Endothelial cell of umbilical vein (primary cell): Measurements from ENCODE around the gene VWA8. TPM values are rescaled to one million over a fixed set of nuclear protein-coding genes. Genes with fewer than 3 reads are reported as not detected.
A peak's percentile ranks its signal among the peaks of the same experiment; 100 is the strongest.

Experiments
- BruUV-seq: library from RNA; stranded (reverse); fragments of 400-500 nt; replicated peaks from 2 replicates; lab custom pipeline; 2021; lab: Mats Ljungman, UMichigan
- CTCF ChIA-PET: fragments of 300-600, 350-600 bp; sonication (Branson Sonifier 250); formaldehyde crosslinking; loops from one replicate; lab custom pipeline; 2021; ENCODE audit warnings: antibody characterized with exemption, inconsistent platforms; lab: Charles Lee
- POLR2A ChIA-PET: fragments of 300-600, 350-600 bp; sonication (Branson Sonifier 250); formaldehyde crosslinking; loops from one replicate; lab custom pipeline; 2021; ENCODE audit warnings: antibody characterized with exemption, inconsistent platforms; lab: Charles Lee
- DNase-seq: peaks from one replicate; pipeline ENCODE4 v3.0.0-alpha.2; 2011; ENCODE audit warnings: low read depth, low spot score
- FAIRE-seq: peaks from 2 replicates; lab custom pipeline; 2011; peaks lifted over from hg19 to GRCh38; lab: Jason Lieb, UNC
- H2AFZ ChIP-seq: 2 replicates; pipeline ENCODE4 v1.6.0; 2012; ENCODE audit warnings: low read depth, low read length, control low read depth, inconsistent platforms
- H3K27ac ChIP-seq: 2 replicates; pipeline ENCODE4 v1.5.1; 2011; ENCODE audit warnings: low read depth, mild to moderate bottlenecking, control low read depth, low read length, moderate library complexity; ENCODE audit not compliant: insufficient read depth
- H3K27me3 ChIP-seq, 2 experiments: 2 replicates each; pipeline versions ENCODE4 v1.6.0 to v1.6.1; 2011; ENCODE audit warnings: low read length in 2 of 2, mixed read lengths in 1 of 2; ENCODE audit not compliant: control insufficient read depth in 2 of 2, insufficient read depth in 2 of 2
- H3K36me3 ChIP-seq, 2 experiments: 2 replicates in 1 of 2; 3 replicates in 1 of 2; pipeline ENCODE4 v1.5.1; 2011; ENCODE audit warnings: low read length in 2 of 2, mild to moderate bottlenecking in 1 of 2, moderate library complexity in 1 of 2; ENCODE audit not compliant: control insufficient read depth in 2 of 2, insufficient read depth in 2 of 2; ENCODE audit errors: extremely low read depth in 1 of 2
- H3K4me1 ChIP-seq: 3 replicates; pipeline ENCODE4 v1.5.1; 2011; ENCODE audit warnings: mild to moderate bottlenecking, low read length; ENCODE audit not compliant: control insufficient read depth, insufficient read depth; ENCODE audit errors: extremely low read depth
- H3K4me2 ChIP-seq: 2 replicates; pipeline ENCODE4 v1.6.1; 2011; ENCODE audit warnings: low read length, control low read depth, mixed read lengths; ENCODE audit not compliant: insufficient read depth
- H3K4me3 ChIP-seq, 3 experiments: fragments of 200-600 bp in 1 of 3; sonication (generic), shearing (Covaris generic) in 1 of 3; replicated peaks in 1 of 3; 2 replicates each; pipeline ENCODE4 v1.5.1; 2011 to 2016; ENCODE audit warnings: control low read depth in 3 of 3, low read length in 3 of 3, mild to moderate bottlenecking in 2 of 3, inconsistent platforms in 1 of 3, low read depth in 1 of 3, moderate library complexity in 1 of 3; ENCODE audit not compliant: insufficient read depth in 1 of 3
- H3K79me2 ChIP-seq: 2 replicates; pipeline ENCODE4 v1.6.0; 2012; ENCODE audit warnings: low read length, inconsistent platforms; ENCODE audit not compliant: control insufficient read depth, insufficient read depth
- H3K9ac ChIP-seq: replicated peaks from 2 replicates; pipeline ENCODE3; 2011; ENCODE audit warnings: low read length, control low read depth; ENCODE audit not compliant: insufficient read depth; ENCODE audit errors: extremely low read depth
- H3K9me1 ChIP-seq: replicated peaks from 3 replicates; pipeline ENCODE4 v1.6.0; 2011; ENCODE audit warnings: mild to moderate bottlenecking, low read length; ENCODE audit not compliant: control insufficient read depth, insufficient read depth; ENCODE audit errors: extremely low read depth
- H3K9me3 ChIP-seq: replicated peaks from 2 replicates; pipeline ENCODE4 v1.5.1; 2012; ENCODE audit warnings: low read length, inconsistent platforms; ENCODE audit not compliant: control insufficient read depth, insufficient read depth
- H4K20me1 ChIP-seq: replicated peaks from 2 replicates; pipeline ENCODE3; 2011; ENCODE audit warnings: mild to moderate bottlenecking, low read length; ENCODE audit not compliant: control insufficient read depth, insufficient read depth; ENCODE audit errors: extremely low read depth
- EZH2 ChIP-seq: IDR thresholded peaks from 2 replicates; pipeline ENCODE4 v1.6.1; 2012; ENCODE audit warnings: borderline replicate concordance, low read depth, mild to moderate bottlenecking, moderate library complexity, low read length, inconsistent platforms; ENCODE audit not compliant: severe bottlenecking
- FOS ChIP-seq: IDR thresholded peaks from 2 replicates; pipeline ENCODE4 v1.6.1; 2011; ENCODE audit warnings: mild to moderate bottlenecking, low read length, moderate library complexity, borderline replicate concordance; ENCODE audit not compliant: insufficient read depth
- GATA2 ChIP-seq: IDR thresholded peaks from 2 replicates; pipeline ENCODE4 v1.7.0; 2011; ENCODE audit warnings: low read depth, mild to moderate bottlenecking, moderate library complexity, mixed read lengths, low read length; ENCODE audit not compliant: insufficient read length, insufficient read depth
- JUN ChIP-seq: IDR thresholded peaks from 2 replicates; pipeline ENCODE4 v1.6.1; 2011; ENCODE audit warnings: borderline replicate concordance, low read depth; ENCODE audit not compliant: insufficient read length, insufficient read depth
- MYC ChIP-seq: IDR thresholded peaks from one replicate; pipeline ENCODE4 v1.6.1; 2011; ENCODE audit warnings: mild to moderate bottlenecking, low read depth, low read length
- POLR2A ChIP-seq: IDR thresholded peaks from 2 replicates; pipeline ENCODE4 v1.6.1; 2012; ENCODE audit warnings: low read depth, mild to moderate bottlenecking, control low read depth, low read length
- POLR2AphosphoS5 ChIP-seq: IDR thresholded peaks from 2 replicates; pipeline ENCODE4 v1.6.1; 2012; ENCODE audit warnings: low read depth, mild to moderate bottlenecking, control low read depth, low read length, moderate library complexity; ENCODE audit not compliant: insufficient read depth
- dilution Hi-C: fragments of 300-500 bp; cut with MboI; formaldehyde crosslinking; loops from one replicate; pipeline ENCODE4 v1.15.0; 2019; ENCODE audit warnings: low sequenced_read_pairs; ENCODE audit not compliant: extremely low pct_ligation_motif_present
- intact Hi-C: fragments of 100-400 bp; cut with micrococcal nuclease; formaldehyde crosslinking; loops from one replicate; pipeline ENCODE4 v1.10.0; 2022
- polyA plus RNA-seq, 4 experiments: library from polyadenylated mRNA; depleted of rRNA in 3 of 4; stranded (reverse) in 3 of 4; unstranded in 1 of 4; fragments of >200 nt; gene quantifications; 2 replicates each; pipeline versions ENCODE4 v1.2.1 to v1.2.3, GENCODE V29; 2011 to 2012; ENCODE audit warnings: missing spikeins in 1 of 4
- total RNA-seq: library from RNA; stranded (reverse); gene quantifications from 2 replicates; pipeline ENCODE4 v1.2.3, GENCODE V29; 2021
- TF ChIP-seq, protein P1 (sequence below), 2 donors: IDR thresholded peaks; 1 replicate in 1 of 2; 2 replicates in 1 of 2; pipeline ENCODE4 v1.5.1; 2011; ENCODE audit warnings: low read length in 2 of 2, mild to moderate bottlenecking in 2 of 2, moderate library complexity in 2 of 2, control low read depth in 1 of 2, inconsistent platforms in 1 of 2, low read depth in 1 of 2; ENCODE audit not compliant: insufficient read depth in 1 of 2; ENCODE audit errors: extremely low read depth in 1 of 2
- TF ChIP-seq, protein P2 (sequence below): IDR thresholded peaks from 2 replicates; pipeline ENCODE4 v1.6.1; 2011; ENCODE audit not compliant: insufficient read depth, insufficient read length

Gene VWA8
- total and polyA plus RNA-seq, 2 donors (not counting 3 experiments of a cell fraction or from before 2014, with no cell fraction given) = 2.9 to 11.3 TPM

DNA sequence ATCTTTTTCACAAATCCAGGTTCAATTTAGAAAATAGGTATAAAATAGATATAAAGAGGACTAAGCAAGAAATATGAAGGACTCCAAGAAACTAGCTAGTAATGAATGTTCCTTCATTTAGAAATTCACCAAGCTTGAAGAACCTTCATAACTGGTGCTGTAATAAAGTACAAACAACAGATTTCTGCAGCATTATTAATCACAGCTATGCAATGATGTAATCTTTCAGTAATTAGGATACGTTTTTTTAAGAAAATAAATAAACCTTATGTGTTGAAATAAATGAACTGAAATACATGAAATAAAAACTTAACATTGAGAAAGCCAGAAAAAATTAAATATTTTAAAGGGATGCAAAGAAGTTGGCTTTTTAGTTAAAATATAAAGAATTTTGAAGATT, 267.5 kb downstream of the VWA8 start:
- intact Hi-C loops = loop anchor here (10.0 kb wide), 1 partner anchor 351 kb away; the partner anchor contains the start of gene DGKH
- dilution Hi-C loops = no loop called here
- DNase-seq = no peak
- H3K79me2 ChIP-seq = no peaks in the 10 kb centered on the region
- FAIRE-seq = no peak
- H3K4me2 ChIP-seq = no peak overlapping the region
- ChIA-PET POLR2A (no interaction called here), CTCF (interaction anchor here (0.7 to 2.0 kb wide), 7 partner anchors 14 to 416 kb away, joined by 3 to 5 read pairs (median 3); no protein-coding TSS in a partner anchor)
- H3K4me1 ChIP-seq = peaks cover 34% of the 10 kb centered on the region
- BruUV-seq = no TSS peak
- no peaks in the 10 kb centered on the region for H4K20me1 ChIP-seq
- no peaks in the 10 kb centered on the region for H3K9me1 ChIP-seq
- peak overlapping the region; percentile 88 for H3K27ac ChIP-seq
- H3K36me3 ChIP-seq = no peaks in the 10 kb centered on the region
- H3K9ac ChIP-seq = no peak overlapping the region
- TF ChIP-seq MYC = no peak
- TF ChIP-seq, protein P1, sequence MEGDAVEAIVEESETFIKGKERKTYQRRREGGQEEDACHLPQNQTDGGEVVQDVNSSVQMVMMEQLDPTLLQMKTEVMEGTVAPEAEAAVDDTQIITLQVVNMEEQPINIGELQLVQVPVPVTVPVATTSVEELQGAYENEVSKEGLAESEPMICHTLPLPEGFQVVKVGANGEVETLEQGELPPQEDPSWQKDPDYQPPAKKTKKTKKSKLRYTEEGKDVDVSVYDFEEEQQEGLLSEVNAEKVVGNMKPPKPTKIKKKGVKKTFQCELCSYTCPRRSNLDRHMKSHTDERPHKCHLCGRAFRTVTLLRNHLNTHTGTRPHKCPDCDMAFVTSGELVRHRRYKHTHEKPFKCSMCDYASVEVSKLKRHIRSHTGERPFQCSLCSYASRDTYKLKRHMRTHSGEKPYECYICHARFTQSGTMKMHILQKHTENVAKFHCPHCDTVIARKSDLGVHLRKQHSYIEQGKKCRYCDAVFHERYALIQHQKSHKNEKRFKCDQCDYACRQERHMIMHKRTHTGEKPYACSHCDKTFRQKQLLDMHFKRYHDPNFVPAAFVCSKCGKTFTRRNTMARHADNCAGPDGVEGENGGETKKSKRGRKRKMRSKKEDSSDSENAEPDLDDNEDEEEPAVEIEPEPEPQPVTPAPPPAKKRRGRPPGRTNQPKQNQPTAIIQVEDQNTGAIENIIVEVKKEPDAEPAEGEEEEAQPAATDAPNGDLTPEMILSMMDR (IDR thresholded peaks at IDR 0.05; ENCODE audit: extremely low read depth in 1 of 2, insufficient read depth in 1 of 2, low read depth in 1 of 2, low read length in 2 of 2) = no peak
- TF ChIP-seq, protein P2, sequence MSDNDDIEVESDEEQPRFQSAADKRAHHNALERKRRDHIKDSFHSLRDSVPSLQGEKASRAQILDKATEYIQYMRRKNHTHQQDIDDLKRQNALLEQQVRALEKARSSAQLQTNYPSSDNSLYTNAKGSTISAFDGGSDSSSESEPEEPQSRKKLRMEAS = no peak
- H2AFZ ChIP-seq = no peak overlapping the region
- H3K4me3 ChIP-seq = no peak overlapping the region
- H3K9me3 ChIP-seq = no peaks in the 10 kb centered on the region
- H3K27me3 ChIP-seq = no peaks in the 10 kb centered on the region

DNA sequence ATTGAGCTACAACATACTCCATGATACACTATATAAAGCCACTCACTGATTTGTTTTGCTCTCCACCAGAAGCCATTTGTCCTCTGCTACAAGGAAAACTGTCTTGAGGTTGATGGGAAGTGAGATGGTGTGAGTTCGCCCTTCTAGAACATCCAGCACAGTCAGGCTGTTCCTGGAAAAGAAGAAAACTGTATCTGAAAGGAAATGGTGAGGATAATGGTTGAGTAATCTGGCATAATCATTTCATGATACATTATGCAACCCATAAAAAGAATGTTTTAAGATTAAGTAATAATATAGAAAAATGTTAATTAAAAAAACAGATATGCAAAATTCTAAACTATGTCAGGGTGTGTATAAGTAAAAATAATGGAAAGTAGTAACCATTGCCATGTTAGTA, 269.6 kb downstream of the VWA8 start:
- intact Hi-C loops (loop anchor here (10.0 kb wide), 1 partner anchor 354 kb away; the partner anchor contains the start of gene DGKH), dilution Hi-C loops (no loop called here)
- ChIA-PET POLR2A (no interaction called here), CTCF (interaction anchor here (1.3 kb wide), 1 partner anchor 163 kb away, joined by 4 read pairs; no protein-coding TSS in a partner anchor)
- Histone ChIP-seq H3K9me1 (no peaks in the 10 kb centered on the region), H2AFZ (no peak overlapping the region), H3K27ac (no peak overlapping the region), H3K79me2 (no peaks in the 10 kb centered on the region), H3K4me2 (no peak overlapping the region), H4K20me1 (no peaks in the 10 kb centered on the region), H3K36me3 (no peaks in the 10 kb centered on the region), H3K4me3 (no peak overlapping the region), H3K4me1 (peaks cover 29% of the 10 kb centered on the region), H3K27me3 (no peaks in the 10 kb centered on the region), H3K9me3 (no peaks in the 10 kb centered on the region), H3K9ac (no peak overlapping the region)
- TF ChIP-seq GATA2 = no peak
- TF ChIP-seq POLR2AphosphoS5 = no peak
- no peak for TF ChIP-seq POLR2A
- TF ChIP-seq JUN = no peak
- TF ChIP-seq, protein P1 (IDR thresholded peaks at IDR 0.05; ENCODE audit: extremely low read depth in 1 of 2, insufficient read depth in 1 of 2, low read depth in 1 of 2, low read length in 2 of 2) = no peak
- TF ChIP-seq EZH2 = no peak
- TF ChIP-seq, protein P2 = no peak
- no peak for TF ChIP-seq FOS
- TF ChIP-seq MYC = no peak
- DNase-seq = no peak
- BruUV-seq = no TSS peak
- no peak for FAIRE-seq
